GM21390 (cell line): ENCODE data around the gene RANGAP1.

ENCODE experiments used
- ATAC-seq: cut with Tn5 transposase; IDR thresholded peaks from one replicate; pipeline ENCODE4 v1.9.1; 2021; ENCODE audit not compliant: unreplicated experiment

RANGAP1 gene, protein sequence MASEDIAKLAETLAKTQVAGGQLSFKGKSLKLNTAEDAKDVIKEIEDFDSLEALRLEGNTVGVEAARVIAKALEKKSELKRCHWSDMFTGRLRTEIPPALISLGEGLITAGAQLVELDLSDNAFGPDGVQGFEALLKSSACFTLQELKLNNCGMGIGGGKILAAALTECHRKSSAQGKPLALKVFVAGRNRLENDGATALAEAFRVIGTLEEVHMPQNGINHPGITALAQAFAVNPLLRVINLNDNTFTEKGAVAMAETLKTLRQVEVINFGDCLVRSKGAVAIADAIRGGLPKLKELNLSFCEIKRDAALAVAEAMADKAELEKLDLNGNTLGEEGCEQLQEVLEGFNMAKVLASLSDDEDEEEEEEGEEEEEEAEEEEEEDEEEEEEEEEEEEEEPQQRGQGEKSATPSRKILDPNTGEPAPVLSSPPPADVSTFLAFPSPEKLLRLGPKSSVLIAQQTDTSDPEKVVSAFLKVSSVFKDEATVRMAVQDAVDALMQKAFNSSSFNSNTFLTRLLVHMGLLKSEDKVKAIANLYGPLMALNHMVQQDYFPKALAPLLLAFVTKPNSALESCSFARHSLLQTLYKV

GRCh38 chr22:41285820-41286638 lies at the start of gene RANGAP1:
RANGAP1 (minus strand) TSS chr22:41286187; CDS start chr22:41281044, 5,143 bp downstream.
- peak; percentile 93 for ATAC-seq

DNA sequence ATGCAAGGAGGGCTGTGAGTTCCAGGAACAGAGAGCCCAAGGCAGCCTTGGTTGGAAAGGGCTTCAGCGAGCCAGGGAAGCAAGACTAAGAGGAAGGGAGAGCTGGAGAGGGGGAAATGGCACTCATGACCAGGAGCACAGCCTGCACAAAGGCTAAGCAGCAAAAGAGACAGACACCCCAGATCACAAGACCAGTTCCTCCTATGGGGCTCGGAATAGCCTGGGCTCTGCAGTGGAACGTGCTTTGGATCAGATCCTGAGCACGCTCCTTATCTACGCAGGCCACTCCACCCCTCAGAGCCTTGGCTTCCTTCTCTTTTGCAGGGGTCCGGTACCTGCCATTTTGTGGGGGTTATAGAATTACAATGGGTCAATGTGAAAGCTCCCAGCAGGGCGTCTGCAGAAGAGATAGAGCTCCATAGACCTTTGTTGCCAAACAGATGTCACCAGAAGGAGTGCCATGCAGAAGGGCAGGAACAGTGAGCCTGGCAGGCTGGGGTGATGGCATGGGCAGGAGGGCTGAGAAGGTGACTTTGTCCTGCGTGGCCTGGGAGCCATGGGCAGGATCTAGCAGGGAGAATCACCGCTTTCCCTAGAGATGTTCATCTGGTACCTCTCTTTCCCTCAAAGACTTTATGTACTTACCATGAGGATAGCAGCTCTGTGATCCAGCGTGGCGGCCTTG lies 49.1 kb upstream of the RANGAP1 start:
- ATAC-seq, result no peak

DNA sequence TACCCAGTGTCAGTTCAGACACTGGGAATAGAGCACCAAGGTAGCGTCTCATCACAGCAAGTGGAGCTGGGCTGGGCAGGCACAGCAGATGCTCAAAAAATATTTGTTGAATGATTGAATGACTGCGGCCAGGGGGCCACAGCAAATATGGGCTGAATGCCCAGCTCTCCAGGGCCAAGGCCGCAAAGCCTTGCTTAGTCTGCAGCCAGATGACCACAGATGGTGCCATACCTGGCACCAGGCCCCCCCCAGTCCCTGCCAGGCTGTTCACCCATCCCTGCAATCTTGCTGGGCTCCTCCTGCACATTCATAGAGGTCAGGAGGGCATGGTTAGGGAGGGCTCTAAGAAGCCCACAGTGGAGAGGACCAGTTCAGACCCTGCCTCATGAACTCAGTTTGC lies 48.2 kb upstream of the RANGAP1 start:
- ATAC-seq, result no peak

DNA sequence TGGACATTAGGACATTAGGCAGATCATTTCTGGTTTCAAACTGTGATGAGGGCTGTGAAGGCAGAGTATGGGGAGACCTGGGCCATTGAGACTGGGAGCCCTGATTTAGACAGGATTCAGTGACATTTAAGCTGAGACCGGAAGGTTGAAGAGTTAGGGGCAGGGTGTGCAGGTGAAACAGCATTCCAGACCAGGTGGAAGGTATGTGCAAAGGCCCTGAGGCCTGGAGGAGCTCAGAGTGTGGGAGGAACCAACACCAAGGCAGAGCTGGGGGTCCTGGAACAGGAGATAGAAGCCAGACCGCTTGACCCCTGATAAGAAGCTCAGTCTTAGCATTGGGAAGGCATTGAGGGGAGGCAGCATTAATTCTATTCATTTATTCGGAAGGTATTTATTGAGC lies 47.8 kb upstream of the RANGAP1 start:
- no peak for ATAC-seq

- ATAC-seq, result no peak
Measured at GRCh38 chr22:41332217-41332939, 46.4 kb upstream of the RANGAP1 start.

DNA sequence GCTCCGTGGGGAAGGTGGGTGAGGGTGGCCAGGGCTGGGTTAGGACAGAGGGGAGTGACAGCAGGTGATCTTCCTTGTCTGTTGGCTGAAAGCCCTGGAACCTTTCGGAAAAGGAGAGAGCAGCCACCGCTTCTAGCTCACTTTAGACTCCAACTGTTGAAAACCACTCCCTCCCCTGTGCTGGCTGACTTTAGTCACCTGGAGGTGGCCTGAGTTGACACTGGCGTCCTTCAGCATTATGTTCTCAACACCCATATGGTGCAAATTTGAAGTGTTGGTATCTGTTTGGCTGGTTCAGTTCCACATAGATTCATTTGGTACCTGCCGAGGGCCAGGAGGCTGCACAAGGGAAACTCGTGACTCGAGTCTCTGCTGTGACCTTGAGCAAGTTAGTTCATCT lies 44.2 kb upstream of the RANGAP1 start:
- no peak for ATAC-seq

- ATAC-seq, result no peak
Measured at GRCh38 chr22:41327124-41327523, 41.1 kb upstream of the RANGAP1 start.

GRCh38 chr22:41324821-41325528 lies 39.0 kb upstream of the RANGAP1 start:
- ATAC-seq, result no peak

- no peak for ATAC-seq
Measured at GRCh38 chr22:41320416-41321240, 34.6 kb upstream of the RANGAP1 start.

DNA sequence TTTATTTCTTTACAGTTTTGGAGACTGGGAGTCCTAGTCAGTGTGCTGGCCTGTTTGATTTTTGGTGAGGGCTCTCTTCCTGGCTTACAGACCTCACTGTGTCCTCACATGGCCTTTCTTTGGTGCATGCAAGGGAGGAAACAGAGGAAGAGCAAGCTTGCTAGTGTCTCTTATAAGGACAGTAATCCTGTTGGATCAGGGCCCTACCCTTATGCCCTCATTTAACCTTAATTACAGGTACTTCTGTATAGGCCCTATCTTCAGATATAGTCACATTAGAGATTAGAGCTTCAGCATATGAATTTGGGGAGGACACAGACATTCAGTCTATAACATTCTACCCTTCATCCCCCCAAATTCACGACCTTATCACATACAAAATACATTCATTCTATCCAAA lies 29.6 kb upstream of the RANGAP1 start:
- ATAC-seq, result no peak

DNA sequence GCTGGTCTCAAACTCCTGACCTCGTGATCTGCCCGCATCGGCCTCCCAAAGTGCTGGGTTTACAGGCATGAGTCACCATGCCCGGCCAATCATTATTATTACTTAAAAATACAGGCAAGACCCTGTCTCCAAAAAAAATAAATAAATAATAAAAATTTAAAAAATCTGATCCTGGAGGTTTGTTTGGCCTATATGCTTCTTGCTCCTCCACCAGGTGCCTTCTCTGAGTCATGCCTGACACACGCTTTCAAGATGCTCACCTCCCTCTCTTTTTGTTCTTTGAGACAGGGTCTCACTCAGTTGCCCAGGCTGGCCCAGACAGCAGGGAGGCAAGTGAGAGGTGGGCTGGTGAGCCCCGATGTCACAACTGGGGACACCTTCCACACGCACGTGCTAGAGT lies 28.8 kb upstream of the RANGAP1 start:
- no peak for ATAC-seq

GRCh38 chr22:41311487-41311886 lies 25.5 kb upstream of the RANGAP1 start:
- ATAC-seq, result no peak

- ATAC-seq, result no peak
Measured at GRCh38 chr22:41310336-41310735, 24.3 kb upstream of the RANGAP1 start.

DNA sequence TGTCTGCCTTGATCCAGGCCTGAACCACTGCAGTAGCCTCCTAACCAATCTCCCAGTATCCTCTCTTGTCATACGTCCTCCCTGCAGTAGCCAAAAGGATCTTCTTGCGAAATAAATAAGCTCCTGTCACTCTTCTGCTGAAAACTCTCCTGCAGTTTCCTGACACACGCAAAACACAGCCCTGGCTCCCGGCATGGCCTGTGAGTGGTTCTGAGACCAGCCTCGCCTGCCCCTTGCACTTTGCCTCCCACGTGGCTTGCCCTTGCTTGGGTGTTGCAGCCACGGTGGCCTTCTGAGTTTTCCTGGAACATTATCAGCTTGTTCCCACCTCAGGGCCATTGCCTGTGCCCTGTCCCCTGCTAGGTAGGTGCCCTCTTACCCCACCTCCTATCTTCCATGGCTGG lies 22.6 kb upstream of the RANGAP1 start:
- ATAC-seq, result no peak

- no peak for ATAC-seq
Measured at GRCh38 chr22:41308054-41308453, 22.1 kb upstream of the RANGAP1 start.

DNA sequence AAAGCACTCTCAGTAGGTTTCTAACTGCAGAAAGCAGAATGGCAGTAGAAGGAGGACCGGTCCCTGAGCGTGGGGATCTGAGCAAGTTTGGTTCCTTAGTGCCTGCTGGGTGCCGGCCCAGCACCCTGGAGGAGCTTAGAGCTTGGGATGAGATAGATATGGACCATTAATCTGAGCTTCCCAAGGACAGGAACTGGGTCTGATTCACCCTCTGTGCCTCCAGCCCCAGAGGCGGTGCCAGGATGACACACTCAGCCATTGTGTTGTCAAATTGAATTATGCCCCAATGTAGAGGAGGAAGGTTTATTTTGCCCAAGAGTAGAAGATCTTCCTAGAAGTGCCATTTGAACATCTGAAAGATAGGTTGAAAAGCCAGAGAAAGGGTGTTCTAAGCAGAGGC lies 19.7 kb upstream of the RANGAP1 start:
- ATAC-seq, result no peak

DNA sequence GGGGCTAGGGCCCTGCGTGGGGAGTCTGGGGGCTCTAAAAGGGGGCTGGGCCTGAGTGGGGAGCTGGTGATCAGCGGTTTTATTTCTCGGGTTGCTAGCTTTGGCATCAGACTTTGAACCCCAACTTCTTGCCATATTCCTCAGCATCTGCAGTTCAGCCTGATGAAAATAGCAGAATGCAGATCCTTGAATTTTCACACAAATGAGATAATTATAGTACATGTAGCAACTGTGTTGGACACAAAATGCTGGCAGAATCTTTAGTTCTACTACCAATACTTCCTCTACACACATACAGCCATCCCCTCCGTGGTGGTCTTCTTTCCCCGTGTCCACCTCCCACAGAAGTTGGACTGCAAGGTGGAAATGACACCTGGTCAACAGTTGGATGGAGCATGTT lies 16.8 kb upstream of the RANGAP1 start:
- ATAC-seq, result no peak

- no peak for ATAC-seq
Measured at GRCh38 chr22:41302021-41302767, 16.2 kb upstream of the RANGAP1 start.
